Liver (tissue), 9 donors: Measurements from ENCODE around the gene STARD3. TPM values are rescaled to one million over a fixed set of nuclear protein-coding genes. Genes with fewer than 3 reads are reported as not detected.

Experiments used
- DNase-seq: peaks from one replicate; pipeline ENCODE4 v3.0.0-alpha.2; 2017; ENCODE audit warnings: low spot score
- H3K27ac ChIP-seq, 2 donors: one replicate each; pipeline ENCODE4 v1.7.0; 2013; ENCODE audit warnings: inconsistent platforms in 2 of 2, low read length in 2 of 2, control low read depth in 1 of 2, low read depth in 1 of 2, mild to moderate bottlenecking in 1 of 2
- H3K27me3 ChIP-seq, 4 donors: one replicate each; pipeline versions ENCODE4 v1.6.1 to v1.7.0; 2013; ENCODE audit warnings: low read length in 3 of 4, inconsistent platforms in 1 of 4, mild to moderate bottlenecking in 1 of 4, moderate library complexity in 1 of 4; ENCODE audit not compliant: control insufficient read depth in 4 of 4, insufficient read depth in 4 of 4
- H3K36me3 ChIP-seq, 4 donors: one replicate each; pipeline versions ENCODE4 v1.6.1 to v1.7.0; 2013; ENCODE audit warnings: low read length in 3 of 4, mild to moderate bottlenecking in 3 of 4, low read depth in 1 of 4, moderate library complexity in 1 of 4; ENCODE audit not compliant: control insufficient read depth in 4 of 4, insufficient read depth in 3 of 4
- H3K4me1 ChIP-seq, 4 donors: one replicate each; pipeline versions ENCODE4 v1.6.1 to v1.7.0; 2013; ENCODE audit warnings: low read length in 3 of 4, mild to moderate bottlenecking in 3 of 4, moderate library complexity in 1 of 4; ENCODE audit not compliant: control insufficient read depth in 4 of 4, insufficient read depth in 4 of 4
- H3K4me3 ChIP-seq, 3 donors: one replicate each; pipeline versions ENCODE4 v1.6.1 to v1.7.0; 2013; ENCODE audit warnings: low read length in 3 of 3, control low read depth in 1 of 3, low read depth in 1 of 3, mild to moderate bottlenecking in 1 of 3
- H3K9ac ChIP-seq, 2 donors: one replicate each; pipeline ENCODE4 v1.7.0; 2013; ENCODE audit warnings: low read length in 2 of 2, mild to moderate bottlenecking in 2 of 2, moderate library complexity in 2 of 2, control low read depth in 1 of 2, low read depth in 1 of 2
- H3K9me3 ChIP-seq, 4 donors: one replicate each; pipeline versions ENCODE4 v1.6.1 to v1.7.0; 2013; ENCODE audit warnings: low read length in 3 of 4; ENCODE audit not compliant: control insufficient read depth in 4 of 4
- EGR1 ChIP-seq, 2 donors: IDR thresholded peaks; 2 replicates each; pipeline ENCODE4 v1.6.1; 2016 to 2018; ENCODE audit warnings: antibody characterized with exemption in 2 of 2, low read depth in 2 of 2
- FOXA1 ChIP-seq: IDR thresholded peaks from 2 replicates; pipeline ENCODE4 v1.6.1; 2016; ENCODE audit warnings: antibody characterized with exemption
- GABPA ChIP-seq, 2 donors: IDR thresholded peaks in 1 of 2; conservative IDR thresholded peaks in 1 of 2; 2 replicates each; pipeline ENCODE4 v1.6.1; 2016; ENCODE audit warnings: antibody characterized with exemption in 2 of 2, mild to moderate bottlenecking in 1 of 2, moderate library complexity in 1 of 2
- HNF4A ChIP-seq, 2 donors: conservative IDR thresholded peaks; 2 replicates each; pipeline ENCODE4 v1.6.1; 2016; ENCODE audit warnings: antibody characterized with exemption in 2 of 2, mild to moderate bottlenecking in 2 of 2
- HNF4G ChIP-seq: IDR thresholded peaks from 2 replicates; pipeline ENCODE4 v1.6.1; 2016; ENCODE audit warnings: antibody characterized with exemption
- JUND ChIP-seq, 2 donors: IDR thresholded peaks; 2 replicates each; pipeline ENCODE4 v1.6.1; 2016; ENCODE audit warnings: antibody characterized with exemption in 2 of 2
- NR2F2 ChIP-seq: IDR thresholded peaks from 2 replicates; pipeline ENCODE4 v1.6.1; 2016; ENCODE audit warnings: antibody characterized with exemption
- RAD21 ChIP-seq, 2 donors: IDR thresholded peaks; 2 replicates each; pipeline ENCODE4 v1.6.1; 2016; ENCODE audit warnings: antibody characterized with exemption in 2 of 2, mild to moderate bottlenecking in 2 of 2
- RXRA ChIP-seq, 2 donors: IDR thresholded peaks; 2 replicates each; pipeline ENCODE4 v1.6.1; 2017 to 2018; ENCODE audit warnings: antibody characterized with exemption in 2 of 2, mild to moderate bottlenecking in 1 of 2
- SP1 ChIP-seq: IDR thresholded peaks from 2 replicates; pipeline ENCODE4 v1.6.1; 2018; ENCODE audit warnings: antibody characterized with exemption, mild to moderate bottlenecking
- YY1 ChIP-seq: IDR thresholded peaks from 2 replicates; pipeline ENCODE4 v1.6.1; 2016; ENCODE audit warnings: antibody characterized with exemption, mild to moderate bottlenecking
- WGBS: extraction: QIAGEN DNeasy Blood & Tissue Kit; methylation state at CpG from one replicate; pipeline ENCODE4 v1.1.7; 2013; 5-methylcytosine and 5-hydroxymethylcytosine counted together
- polyA plus RNA-seq, 2 donors: library from polyadenylated mRNA; stranded (reverse) in 1 of 2; unstranded in 1 of 2; fragments of 200-250 nt in 1 of 2; fragments of >200 nt in 1 of 2; fragmentation: Nextera tagmentation in 1 of 2; extraction: Ambion mirVana in 1 of 2; gene quantifications; one replicate each; pipeline versions ENCODE4 v1.2.1 to v1.2.3, GENCODE V29; 2013 to 2015
- total RNA-seq, 2 donors: library from RNA; depleted of rRNA; stranded (reverse); fragments of >200 nt; gene quantifications; one replicate each; pipeline ENCODE4 v1.2.3, GENCODE V29; 2014
- donor health status: healthy.
- donor health status: healthy.
- donor health status: healthy.
- donor health status: healthy.
- donor health status: healthy.

Gene STARD3
- total and polyA plus RNA-seq, 4 donors: 15.0 to 34.0 (median 23.2) TPM

GRCh38 chr17:39650121-39650579 is 13.2 kb downstream of the STARD3 start:
- Histone ChIP-seq H3K9ac (no peak overlapping the region), H3K36me3 (no peaks in the 10 kb centered on the region), H3K9me3 (no peaks in the 10 kb centered on the region), H3K4me1 (peaks cover 0 to 6% (median 4%) of the 10 kb centered on the region in 4 donors), H3K4me3 (no peak overlapping the region), H3K27me3 (no peaks in the 10 kb centered on the region), H3K27ac (no peak overlapping the region)
- no peak for TF ChIP-seq HNF4G
- TF ChIP-seq SP1: no peak
- no peak for DNase-seq
- 96% methylated on average over 11 of the region's 11 CpGs for WGBS

- H3K9me3 ChIP-seq: no peaks in the 10 kb centered on the region
- no peak overlapping the region for H3K4me3 ChIP-seq
- peaks cover 3 to 6% (median 4%) of the 10 kb centered on the region in 4 donors for H3K4me1 ChIP-seq
- no peak for DNase-seq
- no peaks in the 10 kb centered on the region for H3K36me3 ChIP-seq
- TF ChIP-seq NR2F2 (no peak), YY1 (no peak), HNF4A (conservative IDR thresholded peaks at IDR 0.05) (no peak)
- no peaks in the 10 kb centered on the region for H3K27me3 ChIP-seq
- H3K9ac ChIP-seq: no peak overlapping the region
- H3K27ac ChIP-seq: no peak overlapping the region
- WGBS: 73% methylated on average over 8 of the region's 8 CpGs
Observed at GRCh38 chr17:39651923-39652586, 15.1 kb downstream of the STARD3 start.

GRCh38 chr17:39652587-39653315 is 15.8 kb downstream of the STARD3 start:
- Histone ChIP-seq H3K27ac (no peak overlapping the region), H3K36me3 (no peaks in the 10 kb centered on the region), H3K9me3 (no peaks in the 10 kb centered on the region), H3K4me3 (no peak overlapping the region), H3K9ac (no peak overlapping the region), H3K27me3 (no peaks in the 10 kb centered on the region), H3K4me1 (peaks cover 3 to 6% (median 4%) of the 10 kb centered on the region in 4 donors)
- TF ChIP-seq JUND (IDR thresholded peaks at IDR 0.05): no peak
- TF ChIP-seq NR2F2: no peak
- no peak for TF ChIP-seq EGR1 (IDR thresholded peaks at IDR 0.05; ENCODE audit: low read depth in 2 of 2)
- no peak for TF ChIP-seq GABPA (IDR thresholded peaks at IDR 0.05 in 1 of 2, conservative IDR thresholded peaks at IDR 0.05 in 1 of 2)
- TF ChIP-seq FOXA1: no peak
- no peak for TF ChIP-seq RAD21 (IDR thresholded peaks at IDR 0.05)
- no peak for TF ChIP-seq HNF4A (conservative IDR thresholded peaks at IDR 0.05)
- WGBS: 80% methylated on average over 7 of the region's 7 CpGs
- DNase-seq: no peak

DNA sequence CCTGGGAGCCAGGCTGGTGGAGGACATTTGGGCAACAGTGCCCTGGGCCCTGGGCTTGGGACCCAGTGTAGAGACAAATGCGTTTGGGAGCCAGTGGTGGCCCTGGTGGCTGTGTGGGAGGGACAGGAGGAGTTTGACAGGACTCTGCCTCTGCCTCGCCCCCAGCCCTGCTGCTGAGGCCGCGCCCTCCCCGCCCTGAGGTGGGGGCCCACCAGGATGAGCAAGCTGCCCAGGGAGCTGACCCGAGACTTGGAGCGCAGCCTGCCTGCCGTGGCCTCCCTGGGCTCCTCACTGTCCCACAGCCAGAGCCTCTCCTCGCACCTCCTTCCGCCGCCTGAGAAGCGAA is 16.3 kb downstream of the STARD3 start:
- DNase-seq: no peak
- no peak overlapping the region for H3K27ac ChIP-seq
- H3K9ac ChIP-seq: no peak overlapping the region
- H3K27me3 ChIP-seq: no peaks in the 10 kb centered on the region
- no peak overlapping the region for H3K4me3 ChIP-seq
- H3K4me1 ChIP-seq: peaks cover 3 to 6% (median 4%) of the 10 kb centered on the region in 4 donors
- peaks cover 0 to 5% (median under 1%) of the 10 kb centered on the region in 4 donors for H3K36me3 ChIP-seq
- no peak for TF ChIP-seq RXRA (IDR thresholded peaks at IDR 0.05)
- TF ChIP-seq NR2F2: no peak
- no peak for TF ChIP-seq HNF4A (conservative IDR thresholded peaks at IDR 0.05)
- H3K9me3 ChIP-seq: no peaks in the 10 kb centered on the region
- WGBS: 87% methylated on average over 12 of the region's 12 CpGs
